HG03354 (cell line): ENCODE data around the gene MYO1A.
"Not testable (repeated sequence)": the region's sequence is repeated elsewhere in the genome, so short reads cannot be mapped to it uniquely, and the experiment has no call there.

Source experiments
- ATAC-seq: cut with Tn5 transposase; IDR thresholded peaks from one replicate; pipeline ENCODE4 v1.9.1; 2021; ENCODE audit warnings: mild to moderate bottlenecking; ENCODE audit not compliant: unreplicated experiment, poor library complexity, severe bottlenecking

MYO1A gene

GRCh38 chr12:57022324-57022723 is 27.6 kb downstream of the MYO1A start:
- not testable (repeated sequence) for ATAC-seq

DNA sequence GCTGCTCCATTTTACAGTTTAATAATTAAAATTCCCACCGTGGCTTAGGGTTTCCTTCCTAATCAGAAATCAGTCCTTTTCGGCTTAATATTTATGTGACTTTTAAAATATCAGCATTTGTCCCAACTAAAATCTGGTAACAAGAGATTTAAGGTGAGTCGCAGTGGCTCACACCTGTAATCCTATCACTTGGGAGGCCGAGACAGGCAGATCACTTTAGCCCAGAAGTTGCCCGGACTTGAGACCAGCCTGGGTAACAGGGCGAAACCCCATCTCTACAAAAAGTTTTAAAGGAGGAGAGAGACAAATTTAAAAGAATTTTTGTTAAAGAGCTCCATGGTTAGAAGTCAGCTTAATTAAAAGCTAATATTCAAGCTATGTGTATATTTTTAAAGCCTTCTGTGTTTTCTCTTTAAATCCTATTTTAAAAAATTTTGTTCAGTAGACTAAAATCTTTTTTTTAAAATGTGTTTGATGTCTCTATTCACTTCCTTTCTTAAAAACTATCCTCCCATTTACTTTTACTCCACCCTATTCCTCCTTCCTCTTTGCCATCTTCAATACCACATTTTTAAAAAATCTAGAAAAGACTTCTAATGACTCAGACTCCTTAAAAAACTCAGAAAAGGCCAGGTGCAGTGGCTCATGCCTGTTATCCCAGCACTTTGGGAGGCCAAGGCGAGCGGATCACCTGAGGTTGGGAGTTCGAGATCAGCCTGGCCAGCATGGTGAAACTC is 29.8 kb downstream of the MYO1A start:
- no peak for ATAC-seq

DNA sequence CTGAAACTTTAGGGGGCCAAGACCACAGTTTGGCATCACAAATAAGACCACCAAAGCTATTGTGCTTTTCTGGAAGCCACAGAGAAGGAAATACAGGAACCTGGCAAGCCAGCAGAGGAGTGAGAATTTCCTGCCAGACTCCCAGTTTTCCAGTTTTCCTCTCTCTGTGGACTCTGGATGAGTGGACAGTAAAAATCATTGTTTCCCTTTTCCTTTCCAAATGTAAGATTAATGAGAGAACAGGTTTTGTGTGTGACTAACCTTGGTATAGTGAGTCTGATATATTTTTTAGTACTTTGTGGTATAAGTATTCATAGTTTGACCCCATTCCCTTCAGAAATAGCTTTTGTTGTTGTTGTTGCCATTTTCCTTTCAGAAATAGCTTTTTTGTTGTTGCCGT is 31.0 kb downstream of the MYO1A start:
- ATAC-seq: no peak

GRCh38 chr12:57018353-57018752 is 31.6 kb downstream of the MYO1A start:
- not testable (repeated sequence) for ATAC-seq

- ATAC-seq: no peak
Measured at GRCh38 chr12:57016348-57016747, 33.6 kb downstream of the MYO1A start, which contains the start of gene TAC3. TSS of gene TAC3 (minus strand) at chr12:57016529. CDS start at chr12:57015797, 732 bp downstream.

GRCh38 chr12:57012600-57013465 is 37.1 kb downstream of the MYO1A start:
- ATAC-seq: peak; percentile 67

- ATAC-seq: no peak
Measured at GRCh38 chr12:57011438-57012424, 38.2 kb downstream of the MYO1A start.

GRCh38 chr12:57010627-57011247 is 39.2 kb downstream of the MYO1A start:
- ATAC-seq: no peak

DNA sequence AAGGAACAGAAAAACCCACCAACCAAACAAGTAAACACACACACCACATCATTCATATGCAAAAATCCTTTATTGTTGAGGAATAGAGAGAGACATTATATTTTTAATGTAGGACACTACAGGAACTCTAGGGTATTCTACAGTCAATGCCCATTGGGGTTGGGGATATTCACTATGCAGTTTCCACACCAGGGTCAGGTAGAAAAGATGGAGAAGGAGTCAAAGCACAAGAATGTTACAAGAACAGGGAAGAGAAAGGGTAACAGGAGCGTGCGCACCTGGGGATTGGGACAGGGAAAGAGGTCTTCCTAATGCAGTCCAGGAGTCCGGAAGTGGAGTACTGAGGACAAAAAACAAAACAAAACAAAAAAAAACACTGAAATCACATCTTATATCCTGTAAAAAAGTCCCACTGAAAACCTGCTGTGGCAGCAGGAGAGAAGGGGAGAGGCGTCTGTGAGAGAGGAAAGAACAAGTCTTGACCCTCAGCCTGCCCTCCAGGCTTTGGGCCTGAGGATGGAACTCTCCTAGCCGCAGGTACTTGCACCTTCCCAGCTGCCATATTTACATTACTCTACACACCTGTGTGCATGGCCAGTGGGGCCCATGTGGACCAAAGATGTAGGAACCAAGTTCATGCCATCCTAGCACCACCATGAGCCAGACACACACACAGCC is 39.8 kb downstream of the MYO1A start:
- no peak for ATAC-seq

- ATAC-seq: no peak
Measured at GRCh38 chr12:57008178-57008577, 41.8 kb downstream of the MYO1A start.

DNA sequence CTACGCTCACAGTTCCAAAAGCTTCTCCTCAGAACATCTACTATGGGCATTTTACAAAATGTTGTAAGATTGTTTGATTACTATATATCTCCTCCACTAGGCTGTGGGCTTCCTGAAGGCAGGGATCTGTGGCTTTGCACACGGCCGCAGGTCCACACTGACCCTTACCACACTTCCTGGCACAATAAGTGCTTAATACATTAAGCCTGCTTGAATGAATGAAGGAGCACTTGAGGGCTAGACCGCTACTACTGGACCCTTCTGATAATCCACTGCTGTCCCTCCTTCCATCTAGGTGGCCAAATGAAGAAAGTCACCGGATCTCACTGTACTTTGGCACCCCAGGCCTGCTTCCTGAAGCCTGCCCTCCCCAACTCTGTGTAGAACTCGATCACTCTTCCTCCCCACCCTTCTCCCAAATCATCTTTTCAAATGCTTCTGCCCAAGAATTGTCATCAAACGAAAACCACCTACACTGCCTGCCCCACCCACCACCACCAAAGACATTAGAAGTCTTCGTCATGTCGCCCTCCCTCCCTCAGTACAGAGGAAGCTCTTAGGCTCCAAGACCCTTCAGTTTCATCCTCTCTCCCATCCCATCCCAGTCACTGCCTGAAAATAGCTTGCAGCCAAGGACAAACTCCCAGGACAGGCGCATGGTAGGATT is 43.0 kb downstream of the MYO1A start:
- ATAC-seq: no peak

GRCh38 chr12:57005980-57006808 is 43.7 kb downstream of the MYO1A start, which contains the start of gene ZBTB39:
TSS of gene ZBTB39 (minus strand) at chr12:57006546. CDS start at chr12:57004917, 1,629 bp downstream.
- ATAC-seq: peak; percentile 75

- no peak for ATAC-seq
Measured at GRCh38 chr12:57004651-57005050, 45.3 kb downstream of the MYO1A start.

DNA sequence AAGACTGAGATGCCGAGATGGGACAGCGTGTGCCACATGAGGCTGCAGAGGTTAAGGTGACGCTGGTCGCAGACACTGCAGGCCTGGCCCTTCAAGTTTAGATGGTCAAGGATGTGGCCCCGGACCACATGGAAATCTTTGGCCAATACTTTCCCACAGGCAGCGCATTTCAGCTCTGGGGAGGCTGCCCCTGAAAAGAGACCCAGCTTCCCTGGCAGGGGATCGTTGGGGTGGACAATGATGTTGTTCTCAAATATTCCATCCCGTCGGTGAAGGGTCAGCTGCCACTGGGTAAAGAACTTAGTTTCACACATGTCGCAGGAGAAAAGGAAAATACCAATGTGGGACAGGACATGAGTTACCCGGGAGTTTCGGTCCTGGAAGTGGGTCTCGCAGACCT is 46.5 kb downstream of the MYO1A start:
- no peak for ATAC-seq

DNA sequence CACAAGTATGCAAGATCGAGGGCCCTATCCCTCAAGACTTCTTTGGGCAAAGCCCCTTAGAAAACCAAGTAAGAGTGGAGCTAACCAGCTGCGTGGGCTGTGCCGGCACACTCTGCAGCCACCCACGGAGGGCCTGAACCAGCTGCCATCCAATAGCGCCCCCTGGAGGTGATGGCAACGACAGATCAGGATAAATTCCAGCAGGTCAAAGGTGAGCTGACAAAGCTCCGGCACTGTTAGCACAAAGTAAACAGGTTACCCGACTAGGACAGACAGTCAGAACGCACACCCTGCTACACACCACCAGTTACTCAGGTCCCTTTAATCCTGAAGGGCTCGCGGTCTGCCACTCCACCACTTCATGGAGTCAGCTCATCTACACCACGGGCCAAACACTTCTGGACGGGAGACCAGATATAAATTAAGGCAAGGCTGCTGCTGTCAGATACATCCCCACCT is 48.5 kb downstream of the MYO1A start:
- ATAC-seq: peak; percentile 33

GRCh38 chr12:57000393-57000792 is 49.5 kb downstream of the MYO1A start:
- no peak for ATAC-seq

GRCh38 chr12:56999456-56999855 is 50.5 kb downstream of the MYO1A start:
- no peak for ATAC-seq
